ENCODE data around the gene RAPGEF6. TPM values are rescaled to one million over a fixed set of nuclear protein-coding genes. Genes with fewer than 3 reads are reported as not detected.

Gene RAPGEF6
- total RNA-seq, 1 donor from 2014 or later: 36.7 TPM

DNA sequence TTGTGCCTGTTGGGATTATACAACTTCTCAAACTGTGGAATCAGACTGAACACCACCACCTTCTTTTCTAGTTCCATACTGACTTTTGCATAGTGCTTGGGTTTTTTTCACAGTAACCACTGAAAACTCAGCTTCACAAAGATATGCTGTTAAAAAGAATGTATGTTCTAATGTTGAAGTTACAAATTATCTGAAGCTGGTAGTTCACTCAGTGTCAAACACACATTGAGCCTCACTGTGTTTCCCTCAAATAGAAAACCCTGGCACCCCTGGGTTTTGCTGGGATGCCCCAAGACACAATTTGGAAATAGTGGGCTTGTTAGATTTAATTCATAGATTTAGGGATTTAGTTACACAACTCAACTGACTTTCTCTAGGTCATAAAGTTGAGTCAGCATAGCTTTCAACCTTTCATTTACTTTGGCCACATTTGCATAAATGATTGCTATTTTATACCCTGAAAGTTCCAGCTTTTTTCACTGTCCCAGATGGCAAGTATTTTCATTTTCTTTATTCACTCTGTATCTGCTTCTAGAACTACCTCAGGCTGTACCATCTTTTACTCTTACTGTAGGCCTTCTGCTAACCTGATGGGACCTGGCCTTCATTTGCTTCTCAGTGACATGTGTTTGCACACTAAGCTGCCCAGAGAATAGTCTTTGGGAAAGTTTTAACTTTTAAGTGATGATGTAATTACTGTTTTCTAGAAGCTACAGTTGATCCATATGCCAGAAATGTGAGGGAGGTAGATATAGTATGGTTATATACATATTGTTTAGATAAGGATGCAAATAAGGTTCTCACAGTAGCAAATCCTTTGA lies 256.1 kb downstream of the RAPGEF6 start:
- Mint-ChIP-seq H3K36me3 (ENCODE audit: low read depth) (peaks cover 23% of the 10 kb centered on the region), H3K4me3 (peak overlapping the region; percentile 70), H3K27me3 (ENCODE audit: insufficient read depth) (no peaks in the 10 kb centered on the region), H3K4me1 (ENCODE audit: low read depth) (peaks cover 95% of the 10 kb centered on the region), H3K27ac (peak overlapping the region; percentile 99), H3K9me3 (peaks cover 5% of the 10 kb centered on the region)
- DNase-seq (ENCODE audit: low spot score): no peak
- intact Hi-C loops (cut with micrococcal nuclease): loop anchor here (1.0 to 2.0 kb wide), 6 partner anchors 8 to 209 kb away; partner anchors contain the start of gene LYRM7

GRCh38 chr5:131377785-131378325 lies 257.2 kb downstream of the RAPGEF6 start:
- H3K9me3 Mint-ChIP-seq: peaks cover 5% of the 10 kb centered on the region
- H3K27me3 Mint-ChIP-seq (ENCODE audit: insufficient read depth): no peaks in the 10 kb centered on the region
- DNase-seq (ENCODE audit: low spot score): no peak
- H3K4me1 Mint-ChIP-seq (ENCODE audit: low read depth): peaks cover 95% of the 10 kb centered on the region
- intact Hi-C loops (cut with micrococcal nuclease): loop anchor here (2.0 kb wide), 1 partner anchor 21 kb away; no protein-coding TSS in a partner anchor
- peak overlapping the region; percentile 43 for H3K4me3 Mint-ChIP-seq
- H3K36me3 Mint-ChIP-seq (ENCODE audit: low read depth): peaks cover 27% of the 10 kb centered on the region
- peak overlapping the region; percentile 92 for H3K27ac Mint-ChIP-seq

- Mint-ChIP-seq H3K27ac (peak overlapping the region; percentile 92), H3K36me3 (ENCODE audit: low read depth) (peaks cover 27% of the 10 kb centered on the region), H3K9me3 (peaks cover 5% of the 10 kb centered on the region), H3K4me3 (no peak overlapping the region), H3K27me3 (ENCODE audit: insufficient read depth) (no peaks in the 10 kb centered on the region), H3K4me1 (ENCODE audit: low read depth) (peaks cover 91% of the 10 kb centered on the region)
- intact Hi-C loops (cut with micrococcal nuclease): no loop called here
- no peak for DNase-seq (ENCODE audit: low spot score)
Observed at GRCh38 chr5:131377346-131377745, 257.7 kb downstream of the RAPGEF6 start.

GRCh38 chr5:131375351-131375750 lies 259.7 kb downstream of the RAPGEF6 start:
- peaks cover 91% of the 10 kb centered on the region for H3K4me1 Mint-ChIP-seq (ENCODE audit: low read depth)
- intact Hi-C loops (cut with micrococcal nuclease): loop anchor here (1.0 kb wide), 1 partner anchor 8 kb away; no protein-coding TSS in a partner anchor

More at GRCh38 chr5:131375351-131375750, 259.7 kb downstream of the RAPGEF6 start:
- H3K27ac Mint-ChIP-seq: peak overlapping the region; percentile 89
- peaks cover 20% of the 10 kb centered on the region for H3K36me3 Mint-ChIP-seq (ENCODE audit: low read depth)
- H3K4me3 Mint-ChIP-seq: peak overlapping the region; percentile 40
- no peak for DNase-seq (ENCODE audit: low spot score)
- no peaks in the 10 kb centered on the region for H3K27me3 Mint-ChIP-seq (ENCODE audit: insufficient read depth)
- no peaks in the 10 kb centered on the region for H3K9me3 Mint-ChIP-seq

Other genes with a start within 250 kb of the RAPGEF6 start
- 18.8 and 19.0 TPM in 2 replicates for gene FNIP1, start 161.8 kb upstream of the RAPGEF6 start, total RNA-seq